ENCODE results near the gene TTC28. TPM values are rescaled to one million over a fixed set of nuclear protein-coding genes. Genes with fewer than 3 reads are reported as not detected.

The TTC28 gene
- total RNA-seq, 4 donors from 2014 or later, result 35.1 to 138 (median 50.8) TPM

GRCh38 chr22:28716686-28717085 is 37.0 kb upstream of the TTC28 start:
- no peaks in the 10 kb centered on the region for H3K36me3 ChIP-seq
- no peak overlapping the region for H3K27ac ChIP-seq
- ATAC-seq, result no peak
- H3K4me1 ChIP-seq, result no peaks in the 10 kb centered on the region
- H3K9me3 ChIP-seq, result no peaks in the 10 kb centered on the region
- TF ChIP-seq POLR2A (IDR thresholded peaks at IDR 0.05) (no peak), POLR2AphosphoS5 (IDR thresholded peaks at IDR 0.05) (no peak), CTCF (IDR thresholded peaks at IDR 0.05) (no peak)
- 88 to 93% methylated on average over 3 of the region's 3 CpGs for WGBS, 2 donors (ENCODE audit: low coverage in 1 of 2)
- H3K27me3 ChIP-seq, result no peaks in the 10 kb centered on the region
- H3K4me3 ChIP-seq, result no peak overlapping the region

- no peak for ATAC-seq
- Histone ChIP-seq H3K27ac (no peak overlapping the region), H3K27me3 (no peaks in the 10 kb centered on the region), H3K4me1 (no peaks in the 10 kb centered on the region), H3K9me3 (no peaks in the 10 kb centered on the region), H3K36me3 (no peaks in the 10 kb centered on the region), H3K4me3 (no peak overlapping the region)
- TF ChIP-seq POLR2AphosphoS5 (IDR thresholded peaks at IDR 0.05), result no peak
- no peak for TF ChIP-seq POLR2A (IDR thresholded peaks at IDR 0.05)
- TF ChIP-seq CTCF (IDR thresholded peaks at IDR 0.05), result no peak
- no peak for TF ChIP-seq EP300 (IDR thresholded peaks at IDR 0.05)
- WGBS, 2 donors (ENCODE audit: low coverage in 1 of 2), result 85 to 97% methylated on average over 3 to 7 of the region's 7 CpGs
These were observed 36.0 kb upstream of the TTC28 start for GRCh38 chr22:28715611-28716010.

- no peaks in the 10 kb centered on the region for H3K9me3 ChIP-seq
- H3K36me3 ChIP-seq, result no peaks in the 10 kb centered on the region
- H3K27ac ChIP-seq, result no peak overlapping the region
- no peak for ATAC-seq
- H3K4me3 ChIP-seq, result no peak overlapping the region
- peaks cover 0 to 5% (median 0%) of the 10 kb centered on the region in 3 donors for H3K4me1 ChIP-seq
- WGBS, 2 donors (ENCODE audit: low coverage in 1 of 2), result 94 to 96% methylated on average over 2 of the region's 2 CpGs
- no peak for TF ChIP-seq POLR2A (IDR thresholded peaks at IDR 0.05)
- TF ChIP-seq POLR2AphosphoS5 (IDR thresholded peaks at IDR 0.05), result no peak
- no peak for TF ChIP-seq CTCF (IDR thresholded peaks at IDR 0.05)
- H3K27me3 ChIP-seq, result no peaks in the 10 kb centered on the region
These were observed 34.5 kb upstream of the TTC28 start for GRCh38 chr22:28714043-28714628.

- ATAC-seq, result peak; percentile 96
- Histone ChIP-seq H3K36me3 (no peaks in the 10 kb centered on the region), H3K9me3 (no peaks in the 10 kb centered on the region), H3K27me3 (no peaks in the 10 kb centered on the region), H3K4me3 (no peak overlapping the region), H3K4me1 (peaks cover 0 to 5% (median 0%) of the 10 kb centered on the region in 3 donors), H3K27ac (peak overlapping the region in 3 of 4 donors; percentile 26 to 70 (median 47))
- TF ChIP-seq EP300 (IDR thresholded peaks at IDR 0.05), result no peak
- TF ChIP-seq POLR2A (IDR thresholded peaks at IDR 0.05), result no peak
- TF ChIP-seq POLR2AphosphoS5 (IDR thresholded peaks at IDR 0.05), result peak; percentile 90
- 44 to 56% methylated on average over 6 of the region's 6 CpGs for WGBS, 2 donors (ENCODE audit: low coverage in 1 of 2)
These were observed 32.5 kb upstream of the TTC28 start for GRCh38 chr22:28711820-28712777.

- peak overlapping the region in 2 of 4 donors; percentile 26 to 47 for H3K27ac ChIP-seq
- peaks cover 0 to 5% (median 0%) of the 10 kb centered on the region in 3 donors for H3K4me1 ChIP-seq
- H3K27me3 ChIP-seq, result no peaks in the 10 kb centered on the region
- ATAC-seq, result no peak
- no peaks in the 10 kb centered on the region for H3K36me3 ChIP-seq
- WGBS, 2 donors (ENCODE audit: low coverage in 1 of 2), result 50 to 51% methylated on average over 2 of the region's 2 CpGs
- H3K4me3 ChIP-seq, result no peak overlapping the region
- no peak for TF ChIP-seq CTCF (IDR thresholded peaks at IDR 0.05)
- TF ChIP-seq EP300 (IDR thresholded peaks at IDR 0.05), result no peak
- TF ChIP-seq POLR2A (IDR thresholded peaks at IDR 0.05), result no peak
- TF ChIP-seq POLR2AphosphoS5 (IDR thresholded peaks at IDR 0.05), result no peak
- H3K9me3 ChIP-seq, result no peaks in the 10 kb centered on the region
These were observed 31.7 kb upstream of the TTC28 start for GRCh38 chr22:28711341-28711740.

All from gastroesophageal sphincter (tissue), 4 donors.